SK-N-SH treated with all-trans-retinoic acid at 6 μM for 48 hours (cell line): ENCODE measurements around the gene UBR3.

ENCODE experiments used
- ARNTL ChIP-seq: fragments of 450-650 bp; formaldehyde crosslinking; IDR thresholded peaks from 2 replicates; pipeline ENCODE4 v1.5.0; 2020; ENCODE audit warnings: low read depth, mild to moderate bottlenecking, moderate library complexity, borderline replicate concordance
- BACH2 ChIP-seq: fragments of 250-450 bp; sonication (Bioruptor Pico); IDR thresholded peaks from 2 replicates; pipeline ENCODE4 v1.9.0; 2021; ENCODE audit warnings: mild to moderate bottlenecking, borderline replicate concordance
- CREB5 ChIP-seq: fragments of 250-450 bp; sonication (Bioruptor Pico); IDR thresholded peaks from 2 replicates; pipeline ENCODE4 v1.5.1; 2020; ENCODE audit warnings: low read depth, mild to moderate bottlenecking, moderate library complexity
- ESRRG ChIP-seq: fragments of 250-450 bp; sonication (Bioruptor Pico); IDR thresholded peaks from 2 replicates; pipeline ENCODE4 v1.6.1; 2021; ENCODE audit warnings: mild to moderate bottlenecking
- GLIS3 ChIP-seq: fragments of 250-450 bp; sonication (Bioruptor Pico); IDR thresholded peaks from 2 replicates; pipeline ENCODE4 v1.5.0; 2020; ENCODE audit warnings: mild to moderate bottlenecking, moderate library complexity
- OSR1 ChIP-seq: fragments of 250-450 bp; sonication (Bioruptor Pico); IDR thresholded peaks from 2 replicates; pipeline ENCODE4 v1.8.0; 2022; ENCODE audit warnings: moderate library complexity, mild to moderate bottlenecking, inconsistent platforms
- PATZ1 ChIP-seq: fragments of 250-450 bp; sonication (Bioruptor Pico); IDR thresholded peaks from 2 replicates; pipeline ENCODE4 v1.8.0; 2020; ENCODE audit warnings: mild to moderate bottlenecking, moderate library complexity, borderline replicate concordance
- PPARA ChIP-seq: fragments of 250-450 bp; sonication (Bioruptor Pico); IDR thresholded peaks from 2 replicates; pipeline ENCODE4 v1.5.0; 2020; ENCODE audit warnings: mild to moderate bottlenecking, borderline replicate concordance
- RARB ChIP-seq: fragments of 250-450 bp; sonication (Bioruptor Pico); IDR thresholded peaks from 2 replicates; pipeline ENCODE4 v1.8.0; 2021; ENCODE audit warnings: mild to moderate bottlenecking, moderate library complexity
- TOX ChIP-seq: fragments of 250-450 bp; sonication (Bioruptor Pico); IDR thresholded peaks from 2 replicates; pipeline ENCODE4 v1.8.0; 2021; ENCODE audit warnings: mild to moderate bottlenecking, moderate library complexity, borderline replicate concordance
- ZNF565 ChIP-seq: fragments of 450-650 bp; formaldehyde crosslinking; conservative IDR thresholded peaks from 2 replicates; pipeline ENCODE4 v1.5.0; 2020; ENCODE audit warnings: low read depth, mild to moderate bottlenecking, moderate library complexity
- ZNF8 ChIP-seq: fragments of 450-650 bp; formaldehyde crosslinking; IDR thresholded peaks from 2 replicates; pipeline ENCODE4 v1.5.0; 2020; ENCODE audit warnings: mild to moderate bottlenecking, moderate library complexity

GRCh38 chr2:170054997-170055396 lies 227.7 kb downstream of the UBR3 start:
- TF ChIP-seq CREB5 (CRISPR knock-in tag), result no peak
- no peak for TF ChIP-seq ZNF8 (CRISPR knock-in tag)
- no peak for TF ChIP-seq RARB (CRISPR knock-in tag)
- no peak for TF ChIP-seq BACH2 (CRISPR knock-in tag)
- TF ChIP-seq ARNTL (CRISPR knock-in tag), result no peak
- no peak for TF ChIP-seq GLIS3 (CRISPR knock-in tag)
- no peak for TF ChIP-seq PPARA (CRISPR knock-in tag)
- no peak for TF ChIP-seq PATZ1 (CRISPR knock-in tag)
- TF ChIP-seq ESRRG (CRISPR knock-in tag), result no peak
- TF ChIP-seq ZNF565 (CRISPR knock-in tag), result no peak
- TF ChIP-seq OSR1, result no peak
- TF ChIP-seq TOX (CRISPR knock-in tag), result no peak
